GM12878 (cell line): ENCODE data around the gene LCN1. TPM values are rescaled to one million over a fixed set of nuclear protein-coding genes. Genes with fewer than 3 reads are reported as not detected.

Experiments used
- BACH1 ChIP-seq: fragments of 450-650 bp; IDR thresholded peaks from 2 replicates; pipeline ENCODE4 v1.6.1; 2017; ENCODE audit warnings: mild to moderate bottlenecking, borderline replicate concordance
- CHD2 ChIP-seq: IDR thresholded peaks from 2 replicates; pipeline ENCODE4 v1.6.1; 2011; ENCODE audit warnings: low read depth, low read length, improper control_type of control experiment, borderline replicate concordance
- LARP7 ChIP-seq: fragments of 450-650 bp; IDR thresholded peaks from 2 replicates; pipeline ENCODE4 v1.6.1; 2017; ENCODE audit warnings: mild to moderate bottlenecking
- MTA3 ChIP-seq: IDR thresholded peaks from 2 replicates; pipeline ENCODE4 v1.6.1; 2012; ENCODE audit warnings: low read length, inconsistent platforms, borderline replicate concordance
- NFYB ChIP-seq: IDR thresholded peaks from 2 replicates; pipeline ENCODE4 v1.6.1; 2011; ENCODE audit warnings: low read depth, mild to moderate bottlenecking, low read length, improper control_type of control experiment, moderate library complexity; ENCODE audit not compliant: insufficient read depth
- POLR2AphosphoS2 ChIP-seq: IDR thresholded peaks from 2 replicates; pipeline ENCODE4 v1.6.1; 2011; ENCODE audit warnings: low read depth, mild to moderate bottlenecking, low read length, improper control_type of control experiment, moderate library complexity
- RAD21 ChIP-seq: IDR thresholded peaks from 2 replicates; pipeline ENCODE4 v1.6.1; 2011; ENCODE audit warnings: mild to moderate bottlenecking, low read depth, low read length, moderate library complexity; ENCODE audit not compliant: insufficient read depth
- SUPT20H ChIP-seq: IDR thresholded peaks from 2 replicates; pipeline ENCODE4 v1.6.1; 2011; ENCODE audit warnings: low read depth, mild to moderate bottlenecking, low read length, moderate library complexity, borderline replicate concordance; ENCODE audit not compliant: control insufficient read depth
- polyA plus RNA-seq, 11 experiments: library from polyadenylated mRNA; depleted of rRNA in 4 of 11; unstranded in 6 of 11; stranded (reverse) in 5 of 11; fragments of >200 nt; fragmentation: Nextera tagmentation in 4 of 11; fragmentation: Illumina TruSeq in 1 of 11; extraction: Ambion mirVana in 4 of 11; extraction: Trizol in 1 of 11; gene quantifications; 1 replicate in 1 of 11; 2 replicates in 10 of 11; pipeline versions ENCODE4 v1.2.1 to v1.2.3, GENCODE V29; 2011 to 2016; ENCODE audit warnings: inconsistent platforms in 2 of 11, missing spikeins in 2 of 11, low read depth in 1 of 11
- total RNA-seq, 4 experiments: library from RNA; depleted of rRNA in 3 of 4; stranded (reverse); fragments of >200 nt in 3 of 4; fragmentation: Illumina TruSeq in 1 of 4; extraction: Trizol in 1 of 4; gene quantifications; 2 replicates each; pipeline versions ENCODE4 v1.2.1 to v1.2.3, GENCODE V29; 2013 to 2021
- TF ChIP-seq, protein P1 (sequence below): fragments of 450-650 bp; formaldehyde crosslinking; IDR thresholded peaks from 2 replicates; pipeline ENCODE4 v1.5.0; 2022; ENCODE audit warnings: mild to moderate bottlenecking, missing genetic modification characterization
- TF ChIP-seq, protein P2 (sequence below): IDR thresholded peaks from 2 replicates; pipeline ENCODE4 v1.6.1; 2012; ENCODE audit warnings: low read length, inconsistent platforms

Gene LCN1
- total and polyA plus RNA-seq, 10 of the 15 experiments (the other 5 are each of a cell fraction or from before 2014, with no cell fraction given) = not detected

DNA sequence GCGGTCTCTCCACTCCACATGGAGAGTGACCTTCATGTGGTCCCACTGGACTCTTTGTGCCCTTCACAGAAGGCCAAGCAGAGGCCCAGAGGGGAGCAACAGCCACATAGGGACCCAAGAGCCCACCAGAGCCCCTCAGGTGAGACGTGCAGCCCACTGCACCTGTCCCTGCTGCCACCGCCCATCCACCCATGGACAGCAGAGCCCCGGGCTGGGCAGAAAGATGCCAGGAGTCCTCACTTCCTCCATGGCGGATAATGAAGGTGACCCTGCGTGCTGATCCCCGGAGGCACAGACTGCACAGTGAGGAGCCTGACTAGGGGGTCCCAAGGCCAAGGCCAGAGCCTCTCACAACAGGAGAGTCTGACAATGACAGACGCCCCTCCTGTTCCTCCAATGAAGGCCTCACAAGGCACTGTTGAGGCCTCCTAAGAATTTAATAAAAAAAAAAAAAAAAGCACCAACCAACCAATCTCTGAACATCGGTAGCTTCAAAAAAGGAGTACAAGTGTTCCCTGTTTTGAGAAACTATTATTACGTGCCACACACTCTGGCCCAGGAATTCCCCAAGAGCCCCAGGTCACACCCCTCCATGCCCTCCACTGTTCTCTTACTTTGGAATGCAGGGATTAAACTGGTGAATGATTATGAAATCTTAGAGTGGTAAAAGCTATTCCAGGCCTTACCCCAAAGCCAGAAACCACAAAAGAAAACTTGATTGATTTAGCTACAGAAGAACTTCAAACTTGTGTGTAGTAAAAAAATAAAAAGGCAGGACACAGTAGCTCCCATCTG is 44.5 kb upstream of the LCN1 start (continued):
- TF ChIP-seq CHD2 (no peak), LARP7 (no peak), POLR2AphosphoS2 (no peak), BACH1 (no peak), RAD21 (no peak), NFYB (no peak), SUPT20H (no peak), MTA3 (no peak)
- TF ChIP-seq, protein P1, sequence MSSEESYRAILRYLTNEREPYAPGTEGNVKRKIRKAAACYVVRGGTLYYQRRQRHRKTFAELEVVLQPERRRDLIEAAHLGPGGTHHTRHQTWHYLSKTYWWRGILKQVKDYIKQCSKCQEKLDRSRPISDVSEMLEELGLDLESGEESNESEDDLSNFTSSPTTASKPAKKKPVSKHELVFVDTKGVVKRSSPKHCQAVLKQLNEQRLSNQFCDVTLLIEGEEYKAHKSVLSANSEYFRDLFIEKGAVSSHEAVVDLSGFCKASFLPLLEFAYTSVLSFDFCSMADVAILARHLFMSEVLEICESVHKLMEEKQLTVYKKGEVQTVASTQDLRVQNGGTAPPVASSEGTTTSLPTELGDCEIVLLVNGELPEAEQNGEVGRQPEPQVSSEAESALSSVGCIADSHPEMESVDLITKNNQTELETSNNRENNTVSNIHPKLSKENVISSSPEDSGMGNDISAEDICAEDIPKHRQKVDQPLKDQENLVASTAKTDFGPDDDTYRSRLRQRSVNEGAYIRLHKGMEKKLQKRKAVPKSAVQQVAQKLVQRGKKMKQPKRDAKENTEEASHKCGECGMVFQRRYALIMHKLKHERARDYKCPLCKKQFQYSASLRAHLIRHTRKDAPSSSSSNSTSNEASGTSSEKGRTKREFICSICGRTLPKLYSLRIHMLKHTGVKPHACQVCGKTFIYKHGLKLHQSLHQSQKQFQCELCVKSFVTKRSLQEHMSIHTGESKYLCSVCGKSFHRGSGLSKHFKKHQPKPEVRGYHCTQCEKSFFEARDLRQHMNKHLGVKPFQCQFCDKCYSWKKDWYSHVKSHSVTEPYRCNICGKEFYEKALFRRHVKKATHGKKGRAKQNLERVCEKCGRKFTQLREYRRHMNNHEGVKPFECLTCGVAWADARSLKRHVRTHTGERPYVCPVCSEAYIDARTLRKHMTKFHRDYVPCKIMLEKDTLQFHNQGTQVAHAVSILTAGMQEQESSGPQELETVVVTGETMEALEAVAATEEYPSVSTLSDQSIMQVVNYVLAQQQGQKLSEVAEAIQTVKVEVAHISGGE (CRISPR knock-in tag) = no peak
- TF ChIP-seq, protein P2, sequence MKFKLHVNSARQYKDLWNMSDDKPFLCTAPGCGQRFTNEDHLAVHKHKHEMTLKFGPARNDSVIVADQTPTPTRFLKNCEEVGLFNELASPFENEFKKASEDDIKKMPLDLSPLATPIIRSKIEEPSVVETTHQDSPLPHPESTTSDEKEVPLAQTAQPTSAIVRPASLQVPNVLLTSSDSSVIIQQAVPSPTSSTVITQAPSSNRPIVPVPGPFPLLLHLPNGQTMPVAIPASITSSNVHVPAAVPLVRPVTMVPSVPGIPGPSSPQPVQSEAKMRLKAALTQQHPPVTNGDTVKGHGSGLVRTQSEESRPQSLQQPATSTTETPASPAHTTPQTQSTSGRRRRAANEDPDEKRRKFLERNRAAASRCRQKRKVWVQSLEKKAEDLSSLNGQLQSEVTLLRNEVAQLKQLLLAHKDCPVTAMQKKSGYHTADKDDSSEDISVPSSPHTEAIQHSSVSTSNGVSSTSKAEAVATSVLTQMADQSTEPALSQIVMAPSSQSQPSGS = no peak
